Measurements from ENCODE around the gene KRT13.

The KRT13 gene

GRCh38 chr17:41532947-41533570, 27.6 kb upstream of the KRT13 start:
- in situ Hi-C loops (cut with MboI; ENCODE audit: low pct_unique_long_range_greater_than_20kb, low sequenced_read_pairs, unreplicated experiment), result no loop called here
- TF ChIP-seq, protein P1, sequence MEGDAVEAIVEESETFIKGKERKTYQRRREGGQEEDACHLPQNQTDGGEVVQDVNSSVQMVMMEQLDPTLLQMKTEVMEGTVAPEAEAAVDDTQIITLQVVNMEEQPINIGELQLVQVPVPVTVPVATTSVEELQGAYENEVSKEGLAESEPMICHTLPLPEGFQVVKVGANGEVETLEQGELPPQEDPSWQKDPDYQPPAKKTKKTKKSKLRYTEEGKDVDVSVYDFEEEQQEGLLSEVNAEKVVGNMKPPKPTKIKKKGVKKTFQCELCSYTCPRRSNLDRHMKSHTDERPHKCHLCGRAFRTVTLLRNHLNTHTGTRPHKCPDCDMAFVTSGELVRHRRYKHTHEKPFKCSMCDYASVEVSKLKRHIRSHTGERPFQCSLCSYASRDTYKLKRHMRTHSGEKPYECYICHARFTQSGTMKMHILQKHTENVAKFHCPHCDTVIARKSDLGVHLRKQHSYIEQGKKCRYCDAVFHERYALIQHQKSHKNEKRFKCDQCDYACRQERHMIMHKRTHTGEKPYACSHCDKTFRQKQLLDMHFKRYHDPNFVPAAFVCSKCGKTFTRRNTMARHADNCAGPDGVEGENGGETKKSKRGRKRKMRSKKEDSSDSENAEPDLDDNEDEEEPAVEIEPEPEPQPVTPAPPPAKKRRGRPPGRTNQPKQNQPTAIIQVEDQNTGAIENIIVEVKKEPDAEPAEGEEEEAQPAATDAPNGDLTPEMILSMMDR (IDR thresholded peaks at IDR 0.05; ENCODE audit: extremely low read depth, insufficient read depth, missing control alignments), result no peak

DNA sequence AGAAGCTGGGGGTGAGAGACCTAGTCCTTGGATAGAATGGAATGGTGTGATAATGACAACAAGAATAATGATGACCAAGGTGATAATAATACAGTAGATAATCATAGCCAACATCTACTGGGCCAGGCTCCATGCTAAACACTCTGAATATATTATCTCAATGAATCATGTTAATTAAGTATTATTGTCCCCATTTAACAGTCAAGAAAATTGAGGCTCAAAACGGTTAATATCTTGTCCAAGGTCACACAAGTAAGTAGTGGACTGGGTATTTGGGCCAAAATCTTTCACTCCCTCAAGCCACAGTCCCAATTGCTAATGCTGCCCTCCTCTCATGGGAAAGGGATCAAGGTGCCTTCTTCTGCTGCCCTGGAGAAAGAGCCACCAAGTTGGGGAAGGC, 26.6 kb upstream of the KRT13 start:
- DNase-seq (ENCODE audit: low spot score), result no peak
- TF ChIP-seq, protein P1 (IDR thresholded peaks at IDR 0.05; ENCODE audit: extremely low read depth, insufficient read depth, missing control alignments), result no peak
- in situ Hi-C loops (cut with MboI; ENCODE audit: low pct_unique_long_range_greater_than_20kb, low sequenced_read_pairs, unreplicated experiment), result no loop called here

More at GRCh38 chr17:41532947-41533570, 27.6 kb upstream of the KRT13 start:
- no peak for DNase-seq (ENCODE audit: low spot score)

- TF ChIP-seq, protein P1 (IDR thresholded peaks at IDR 0.05; ENCODE audit: extremely low read depth, insufficient read depth, missing control alignments), result no peak
- DNase-seq (ENCODE audit: low spot score), result no peak
- in situ Hi-C loops (cut with MboI; ENCODE audit: low pct_unique_long_range_greater_than_20kb, low sequenced_read_pairs, unreplicated experiment), result no loop called here
These were observed 24.9 kb upstream of the KRT13 start for GRCh38 chr17:41530062-41531048.

- in situ Hi-C loops (cut with MboI; ENCODE audit: low pct_unique_long_range_greater_than_20kb, low sequenced_read_pairs, unreplicated experiment), result no loop called here
- TF ChIP-seq, protein P1 (IDR thresholded peaks at IDR 0.05; ENCODE audit: extremely low read depth, insufficient read depth, missing control alignments), result no peak
- DNase-seq (ENCODE audit: low spot score), result no peak
These were observed 24.1 kb upstream of the KRT13 start for GRCh38 chr17:41529491-41529915.

DNA sequence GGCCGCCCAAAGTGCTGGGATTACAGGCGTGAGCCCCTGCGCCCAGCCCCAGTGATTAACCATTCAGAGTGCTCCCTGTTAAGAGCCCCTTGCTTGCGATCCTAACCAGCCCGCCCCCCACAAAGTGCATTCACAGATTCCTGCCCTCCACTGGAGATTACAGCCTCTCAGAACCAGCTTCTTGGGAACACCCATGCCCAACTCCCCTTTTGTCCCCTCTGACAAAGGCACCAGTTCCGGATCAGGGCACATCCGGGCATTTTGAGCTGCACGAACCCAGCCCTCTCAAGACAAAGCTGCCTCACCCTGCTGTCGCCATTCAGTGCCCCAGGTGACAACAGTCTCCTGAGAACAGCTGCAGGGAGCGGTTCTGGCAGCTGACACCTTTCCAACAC, 23.5 kb upstream of the KRT13 start:
- TF ChIP-seq, protein P1 (IDR thresholded peaks at IDR 0.05; ENCODE audit: extremely low read depth, insufficient read depth, missing control alignments), result no peak
- no peak for DNase-seq (ENCODE audit: low spot score)
- in situ Hi-C loops (cut with MboI; ENCODE audit: low pct_unique_long_range_greater_than_20kb, low sequenced_read_pairs, unreplicated experiment), result no loop called here

DNA sequence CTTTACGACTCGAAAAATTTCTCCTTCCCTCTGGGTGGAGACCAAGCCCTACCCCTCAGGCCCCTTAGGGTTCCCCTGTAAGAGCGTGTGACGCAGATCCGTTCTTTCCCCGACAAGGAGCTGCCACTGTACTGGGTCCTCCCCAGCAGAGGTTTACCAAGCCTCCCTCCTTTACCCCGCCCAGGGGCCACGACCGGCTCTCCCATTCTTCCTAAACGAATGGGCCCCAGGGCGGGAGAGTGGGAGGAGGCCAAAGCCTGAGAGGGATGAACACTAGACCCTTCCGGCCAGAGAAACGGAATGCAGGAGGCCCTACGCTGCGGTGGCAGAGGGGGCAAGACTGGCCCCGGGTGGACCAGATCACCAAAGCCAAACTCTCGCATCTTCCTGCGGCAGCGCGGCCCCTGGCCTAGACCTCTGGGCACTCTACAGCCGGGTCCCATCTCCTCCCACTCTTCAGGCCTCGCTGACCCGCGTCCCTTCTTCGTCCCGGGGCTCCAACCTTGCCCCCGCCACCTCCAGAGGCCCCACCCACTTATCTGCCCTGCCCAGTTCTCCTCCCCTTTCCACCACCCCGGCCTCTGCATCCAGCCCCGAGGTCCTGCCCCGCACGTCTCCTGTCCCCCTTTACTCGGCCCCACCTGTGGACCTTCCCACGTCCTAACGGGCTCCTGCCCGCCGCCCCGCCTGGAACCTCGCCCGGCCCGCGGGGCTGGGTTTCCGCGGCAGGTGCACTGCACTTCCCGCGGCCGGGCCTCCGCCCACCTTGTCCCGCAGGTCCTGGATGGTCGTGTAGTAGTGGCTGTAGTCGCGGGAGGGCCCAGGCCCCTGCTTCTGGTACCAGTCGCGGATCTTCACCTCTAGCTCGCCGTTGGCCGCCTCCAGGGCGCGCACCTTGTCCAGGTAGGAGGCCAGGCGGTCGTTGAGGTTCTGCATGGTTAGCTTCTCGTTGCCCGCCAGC, 21.9 kb upstream of the KRT13 start:
- DNase-seq (ENCODE audit: low spot score), result no peak
- in situ Hi-C loops (cut with MboI; ENCODE audit: low pct_unique_long_range_greater_than_20kb, low sequenced_read_pairs, unreplicated experiment), result no loop called here
- TF ChIP-seq, protein P1 (IDR thresholded peaks at IDR 0.05; ENCODE audit: extremely low read depth, insufficient read depth, missing control alignments), result no peak
